Duodenal mucosa (tissue), 2 donors: ENCODE measurements around the gene NKX2-2.

Source experiments
- H3K27ac ChIP-seq: one replicate; pipeline ENCODE4 v1.7.0; 2013; ENCODE audit warnings: low read depth, low read length
- H3K27me3 ChIP-seq, 2 donors: one replicate each; pipeline ENCODE4 v1.7.0; 2013; ENCODE audit warnings: low read length in 2 of 2, control low read depth in 1 of 2; ENCODE audit not compliant: insufficient read depth in 2 of 2, control insufficient read depth in 1 of 2
- H3K36me3 ChIP-seq, 2 donors: one replicate each; pipeline ENCODE4 v1.7.0; 2013; ENCODE audit warnings: low read length in 2 of 2, control low read depth in 1 of 2; ENCODE audit not compliant: insufficient read depth in 2 of 2, control insufficient read depth in 1 of 2
- H3K4me1 ChIP-seq, 2 donors: one replicate each; pipeline ENCODE4 v1.7.0; 2013; ENCODE audit warnings: low read length in 2 of 2, control low read depth in 1 of 2; ENCODE audit not compliant: insufficient read depth in 2 of 2, control insufficient read depth in 1 of 2
- H3K4me3 ChIP-seq, 2 donors: one replicate each; pipeline ENCODE4 v1.7.0; 2013; ENCODE audit warnings: low read length in 2 of 2, low read depth in 1 of 2
- H3K9ac ChIP-seq, 2 donors: one replicate each; pipeline ENCODE4 v1.7.0; 2013; ENCODE audit warnings: low read length in 2 of 2, low read depth in 1 of 2
- H3K9me3 ChIP-seq, 2 donors: one replicate each; pipeline ENCODE4 v1.7.0; 2013; ENCODE audit warnings: low read length in 2 of 2, control low read depth in 1 of 2; ENCODE audit not compliant: control insufficient read depth in 1 of 2

The NKX2-2 gene

GRCh38 chr20:21548390-21549035 is 34.6 kb upstream of the NKX2-2 start:
- no peaks in the 10 kb centered on the region for H3K27me3 ChIP-seq
- no peaks in the 10 kb centered on the region for H3K9me3 ChIP-seq
- no peak overlapping the region for H3K4me3 ChIP-seq
- no peak overlapping the region for H3K9ac ChIP-seq
- H3K36me3 ChIP-seq = no peaks in the 10 kb centered on the region
- no peaks in the 10 kb centered on the region for H3K4me1 ChIP-seq
- no peak overlapping the region for H3K27ac ChIP-seq

GRCh38 chr20:21546355-21546754 is 32.5 kb upstream of the NKX2-2 start:
- no peaks in the 10 kb centered on the region for H3K36me3 ChIP-seq

DNA sequence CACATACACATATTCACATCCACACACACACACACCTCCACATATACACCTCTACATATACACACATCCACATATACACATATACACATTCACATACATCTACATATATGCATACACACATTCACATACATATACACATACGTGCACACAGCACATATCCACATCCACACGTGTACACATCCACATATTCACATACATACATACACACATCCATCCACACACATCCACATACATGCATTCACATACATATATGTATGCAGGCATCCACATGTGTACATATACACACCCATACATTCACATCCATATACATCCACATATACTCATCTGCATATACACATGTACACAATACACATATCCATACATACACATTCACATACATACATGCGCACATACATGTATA is 25.6 kb upstream of the NKX2-2 start:
- Histone ChIP-seq H3K4me1 (no peaks in the 10 kb centered on the region), H3K36me3 (no peaks in the 10 kb centered on the region)

More at GRCh38 chr20:21546355-21546754, 32.5 kb upstream of the NKX2-2 start:
- no peak overlapping the region for H3K27ac ChIP-seq
- no peaks in the 10 kb centered on the region for H3K9me3 ChIP-seq
- no peaks in the 10 kb centered on the region for H3K4me1 ChIP-seq
- H3K9ac ChIP-seq = no peak overlapping the region
- H3K4me3 ChIP-seq = no peak overlapping the region
- H3K27me3 ChIP-seq = no peaks in the 10 kb centered on the region

GRCh38 chr20:21534886-21535285 is 21.0 kb upstream of the NKX2-2 start:
- H3K36me3 ChIP-seq = no peaks in the 10 kb centered on the region
- no peaks in the 10 kb centered on the region for H3K4me1 ChIP-seq
- no peak overlapping the region for H3K27ac ChIP-seq
- no peak overlapping the region for H3K9ac ChIP-seq
- no peak overlapping the region for H3K4me3 ChIP-seq
- no peaks in the 10 kb centered on the region for H3K9me3 ChIP-seq
- H3K27me3 ChIP-seq = peaks cover 0 to 14% of the 10 kb centered on the region in 2 donors

More for the DNA sequence above, 25.6 kb upstream of the NKX2-2 start:
- H3K4me3 ChIP-seq = no peak overlapping the region
- peaks cover 0 to 5% of the 10 kb centered on the region in 2 donors for H3K27me3 ChIP-seq
- no peaks in the 10 kb centered on the region for H3K9me3 ChIP-seq
- no peak overlapping the region for H3K9ac ChIP-seq
- H3K27ac ChIP-seq = no peak overlapping the region

DNA sequence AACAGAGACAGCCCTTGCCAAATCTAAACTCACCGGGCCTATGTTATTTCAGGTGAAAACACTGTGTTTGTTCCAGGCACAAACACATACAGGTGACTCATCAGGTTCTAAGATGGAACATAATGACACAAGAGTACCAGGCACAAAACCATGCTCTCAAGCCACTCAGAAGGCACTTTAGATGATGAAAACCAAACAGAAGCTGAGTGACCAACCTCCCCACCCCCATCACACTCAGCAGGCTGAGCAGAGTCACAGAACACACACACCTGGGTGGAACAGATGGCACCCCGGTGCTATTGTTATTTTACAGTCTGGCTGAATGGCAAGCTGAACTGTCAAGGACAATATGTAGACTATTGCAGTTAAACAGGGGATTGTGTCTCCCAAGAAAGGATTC is 20.6 kb upstream of the NKX2-2 start:
- Histone ChIP-seq H3K27me3 (peaks cover 0 to 14% of the 10 kb centered on the region in 2 donors), H3K9me3 (no peaks in the 10 kb centered on the region), H3K27ac (no peak overlapping the region), H3K36me3 (no peaks in the 10 kb centered on the region), H3K4me3 (no peak overlapping the region), H3K4me1 (no peaks in the 10 kb centered on the region), H3K9ac (no peak overlapping the region)

GRCh38 chr20:21529863-21530262 is 16.0 kb upstream of the NKX2-2 start:
- H3K4me1 ChIP-seq = no peaks in the 10 kb centered on the region
- H3K9ac ChIP-seq = no peak overlapping the region
- no peak overlapping the region for H3K4me3 ChIP-seq
- no peaks in the 10 kb centered on the region for H3K9me3 ChIP-seq
- no peak overlapping the region for H3K27ac ChIP-seq
- H3K36me3 ChIP-seq = no peaks in the 10 kb centered on the region
- peaks cover 16 to 25% of the 10 kb centered on the region in 2 donors for H3K27me3 ChIP-seq

GRCh38 chr20:21528870-21529269 is 15.0 kb upstream of the NKX2-2 start:
- no peak overlapping the region for H3K27ac ChIP-seq
- H3K27me3 ChIP-seq = peaks cover 25 to 27% of the 10 kb centered on the region in 2 donors
- H3K9ac ChIP-seq = no peak overlapping the region
- H3K9me3 ChIP-seq = no peaks in the 10 kb centered on the region
- no peaks in the 10 kb centered on the region for H3K4me1 ChIP-seq
- no peaks in the 10 kb centered on the region for H3K36me3 ChIP-seq
- no peak overlapping the region for H3K4me3 ChIP-seq

DNA sequence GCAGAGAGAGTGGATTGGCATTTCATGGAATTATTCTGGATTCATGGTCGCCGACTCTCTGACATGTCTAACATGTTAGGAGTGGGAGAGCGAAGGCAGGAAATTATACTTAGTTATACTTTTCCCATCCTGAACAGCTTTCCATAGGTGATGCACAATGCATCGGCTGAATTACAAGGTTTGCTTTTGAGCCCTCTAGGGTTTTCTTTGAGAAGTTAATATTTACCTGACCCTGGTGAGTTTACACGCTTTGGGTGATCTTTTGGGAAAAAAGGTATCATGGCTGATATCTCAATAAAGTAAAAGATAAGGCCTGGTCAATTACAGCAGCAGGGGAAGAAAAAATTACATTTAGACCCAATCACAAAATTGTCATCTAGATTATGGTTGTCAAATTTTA is 14.0 kb upstream of the NKX2-2 start:
- no peaks in the 10 kb centered on the region for H3K36me3 ChIP-seq
- H3K27me3 ChIP-seq = peaks cover 35 to 36% of the 10 kb centered on the region in 2 donors
- H3K9me3 ChIP-seq = no peaks in the 10 kb centered on the region
- no peak overlapping the region for H3K4me3 ChIP-seq
- H3K27ac ChIP-seq = no peak overlapping the region
- no peaks in the 10 kb centered on the region for H3K4me1 ChIP-seq
- H3K9ac ChIP-seq = no peak overlapping the region

- Histone ChIP-seq H3K4me3 (no peak overlapping the region), H3K27ac (no peak overlapping the region), H3K36me3 (no peaks in the 10 kb centered on the region), H3K27me3 (peaks cover 40 to 42% of the 10 kb centered on the region in 2 donors), H3K9ac (no peak overlapping the region), H3K9me3 (no peaks in the 10 kb centered on the region), H3K4me1 (no peaks in the 10 kb centered on the region)
These were observed 12.9 kb upstream of the NKX2-2 start for GRCh38 chr20:21526776-21527175.

GRCh38 chr20:21523895-21524294 is 10.0 kb upstream of the NKX2-2 start:
- no peaks in the 10 kb centered on the region for H3K36me3 ChIP-seq
- H3K27ac ChIP-seq = no peak overlapping the region
- H3K9me3 ChIP-seq = no peaks in the 10 kb centered on the region
- H3K27me3 ChIP-seq = peaks cover 67 to 71% of the 10 kb centered on the region in 2 donors
- H3K4me3 ChIP-seq = no peak overlapping the region
- H3K9ac ChIP-seq = no peak overlapping the region
- H3K4me1 ChIP-seq = no peaks in the 10 kb centered on the region
